Kidney (tissue), 14 donors: ENCODE results near the gene MTREX. TPM values are rescaled to one million over a fixed set of nuclear protein-coding genes. Genes with fewer than 3 reads are reported as not detected.

ENCODE experiments used
- DNase-seq, 5 donors: peaks; one replicate each; pipeline ENCODE4 v3.0.0-alpha.2; 2013 to 2020
- FAIRE-seq: peaks from 2 replicates; lab custom pipeline; 2012; peaks lifted over from hg19 to GRCh38; lab: Jason Lieb, UNC
- H3K27ac ChIP-seq, 2 donors: one replicate each; pipeline ENCODE4 v1.7.0; 2013; ENCODE audit warnings: low read depth in 2 of 2, low read length in 2 of 2, inconsistent platforms in 1 of 2
- H3K27me3 ChIP-seq: one replicate; pipeline ENCODE4 v1.7.1; 2013; ENCODE audit warnings: low read length, inconsistent platforms; ENCODE audit not compliant: control insufficient read depth, insufficient read depth
- H3K36me3 ChIP-seq, 3 donors: one replicate each; pipeline versions ENCODE4 v1.7.0 to v1.7.1; 2013; ENCODE audit warnings: low read length in 3 of 3, control low read depth in 1 of 3, inconsistent platforms in 1 of 3; ENCODE audit not compliant: insufficient read depth in 3 of 3, control insufficient read depth in 2 of 3
- H3K4me1 ChIP-seq, 3 donors: one replicate each; pipeline versions ENCODE4 v1.7.0 to v1.7.1; 2013; ENCODE audit warnings: low read length in 3 of 3, inconsistent platforms in 1 of 3, low read depth in 1 of 3; ENCODE audit not compliant: control insufficient read depth in 2 of 3, insufficient read depth in 2 of 3
- H3K4me3 ChIP-seq, 3 donors: one replicate each; pipeline versions ENCODE4 v1.7.0 to v1.8.1; 2013; ENCODE audit warnings: low read length in 3 of 3, control low read depth in 1 of 3, inconsistent platforms in 1 of 3
- H3K9ac ChIP-seq, 3 donors: one replicate each; pipeline versions ENCODE4 v1.7.0 to v1.7.1; 2013; ENCODE audit warnings: low read length in 3 of 3, control low read depth in 1 of 3, inconsistent platforms in 1 of 3
- H3K9me3 ChIP-seq, 3 donors: one replicate each; pipeline versions ENCODE4 v1.7.0 to v1.7.1; 2013; ENCODE audit warnings: low read length in 3 of 3, control low read depth in 1 of 3, inconsistent platforms in 1 of 3; ENCODE audit not compliant: control insufficient read depth in 2 of 3, insufficient read depth in 1 of 3
- CTCF ChIP-seq: IDR thresholded peaks from 3 replicates; pipeline ENCODE4 v1.5.1; 2012; ENCODE audit warnings: mild to moderate bottlenecking, moderate library complexity, borderline replicate concordance; ENCODE audit not compliant: insufficient read depth; ENCODE audit errors: extremely low read depth
- intact Hi-C: fragments of 100-400 bp; cut with DNase I; formaldehyde crosslinking; loops from one replicate; pipeline ENCODE4 v1.11.1; 2022
- polyA plus RNA-seq: library from polyadenylated mRNA; stranded (reverse); fragments of 350-450 nt; fragmentation: Illumina TruSeq; extraction: RNeasy Lipid Tissue Mini Kit (QIAGEN cat#74804); gene quantifications from one replicate; pipeline ENCODE4 v1.2.3, GENCODE V29; 2014; ENCODE audit warnings: low read depth, low replicate concordance; ENCODE audit not compliant: insufficient read depth
- total RNA-seq: library from RNA; stranded (reverse); fragmentation: NEBNext Ultra II Directional; extraction: Animal tissue kit (Norgen Biotek cat#: 25700); gene quantifications from one replicate; pipeline ENCODE4 v1.2.1, GENCODE V29; 2021
- donor health status: control.
- donor health status: control.
- donor health status: control.
- donor health status: control.
- donor health status: control.
- donor health status: DM: yes; HTN: yes; CAD: no.
- donor health status: Normal renal cell carcinoma (clear cell type).

The MTREX gene
- total and polyA plus RNA-seq, 2 donors from 2014 or later: 19.3 to 69.7 TPM

GRCh38 chr5:55426455-55426854, 118.7 kb downstream of the MTREX start:
- no peak for TF ChIP-seq CTCF
- Histone ChIP-seq H3K9me3 (no peaks in the 10 kb centered on the region), H3K27me3 (no peaks in the 10 kb centered on the region), H3K4me3 (no peak overlapping the region), H3K36me3 (peaks cover 15 to 43% (median 17%) of the 10 kb centered on the region in 3 donors), H3K9ac (no peak overlapping the region), H3K4me1 (peaks cover 0 to 8% (median 2%) of the 10 kb centered on the region in 3 donors), H3K27ac (no peak overlapping the region)
- no peak for FAIRE-seq
- intact Hi-C loops: no loop called here
- DNase-seq: no peak

GRCh38 chr5:55427157-55427556, 119.4 kb downstream of the MTREX start:
- intact Hi-C loops: no loop called here
- Histone ChIP-seq H3K9me3 (no peaks in the 10 kb centered on the region), H3K4me3 (no peak overlapping the region), H3K9ac (no peak overlapping the region), H3K27me3 (no peaks in the 10 kb centered on the region), H3K36me3 (peaks cover 14 to 41% (median 16%) of the 10 kb centered on the region in 3 donors), H3K4me1 (peaks cover 0 to 8% (median 2%) of the 10 kb centered on the region in 3 donors), H3K27ac (no peak overlapping the region)
- DNase-seq: no peak
- FAIRE-seq: no peak
- TF ChIP-seq CTCF: no peak

- no peak overlapping the region for H3K4me3 ChIP-seq
- H3K4me1 ChIP-seq: peaks cover 0 to 5% (median 0%) of the 10 kb centered on the region in 3 donors
- peaks cover 2 to 30% (median 4%) of the 10 kb centered on the region in 3 donors for H3K36me3 ChIP-seq
- TF ChIP-seq CTCF: no peak
- H3K27me3 ChIP-seq: no peaks in the 10 kb centered on the region
- H3K27ac ChIP-seq: no peak overlapping the region
- intact Hi-C loops: no loop called here
- no peak overlapping the region for H3K9ac ChIP-seq
- no peak for FAIRE-seq
- no peak for DNase-seq
- no peaks in the 10 kb centered on the region for H3K9me3 ChIP-seq
Measured at GRCh38 chr5:55429221-55429612, 121.4 kb downstream of the MTREX start.
